HG02973 (cell line): ENCODE results near the gene RHCG.

Experiments used
- ATAC-seq: cut with Tn5 transposase; IDR thresholded peaks from one replicate; pipeline ENCODE4 v1.9.1; 2021; ENCODE audit warnings: moderate library complexity; ENCODE audit not compliant: unreplicated experiment

Gene RHCG

DNA sequence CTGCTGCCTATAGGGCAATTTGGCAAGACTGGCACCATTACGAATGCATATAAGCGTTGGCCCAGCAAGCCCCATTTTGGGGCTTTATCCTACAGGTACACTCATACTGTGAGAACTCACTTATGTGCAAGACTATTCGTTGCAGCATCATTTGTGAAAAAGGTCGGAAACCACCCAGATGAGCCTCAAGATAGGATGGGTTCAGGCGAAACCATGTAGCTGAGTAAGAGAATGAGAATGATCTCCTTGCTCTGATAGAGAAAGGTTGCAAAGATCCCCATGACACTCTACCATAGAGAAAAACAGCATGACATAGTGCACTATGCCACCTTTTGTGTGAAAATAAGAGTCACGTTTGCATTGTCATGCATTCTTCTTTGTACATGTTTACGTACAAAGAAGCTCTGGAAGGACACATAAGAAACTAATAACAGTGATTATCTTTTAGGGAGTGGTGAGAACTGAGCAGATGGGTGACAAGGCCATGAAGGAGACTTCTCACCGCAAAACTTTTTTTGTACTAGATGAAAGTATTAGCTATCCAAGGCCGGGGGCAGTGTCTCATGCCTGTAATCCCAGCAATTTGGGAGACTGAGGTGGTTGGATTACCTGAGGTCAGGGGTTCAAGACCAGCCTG is 50.0 kb downstream of the RHCG start:
- no peak for ATAC-seq

DNA sequence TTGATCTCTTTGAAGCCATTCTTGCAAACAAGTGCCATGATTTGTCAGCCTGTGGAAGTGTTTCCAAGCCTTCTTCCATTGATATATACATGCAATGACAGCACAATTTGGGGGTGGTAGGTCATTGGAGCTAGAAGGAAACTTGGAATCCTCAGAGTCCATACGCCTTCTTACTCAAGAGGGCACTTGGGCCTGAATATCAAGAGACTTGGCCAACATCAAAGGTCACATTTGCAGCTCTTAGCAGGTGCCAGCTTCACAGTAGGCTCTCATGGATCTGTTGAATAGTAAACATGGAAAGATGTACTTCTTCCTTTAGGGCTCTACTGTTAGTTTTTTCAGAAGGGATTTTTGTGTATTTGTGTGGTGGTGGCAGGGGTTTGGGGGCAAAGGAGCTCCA is 50.9 kb downstream of the RHCG start:
- no peak for ATAC-seq

DNA sequence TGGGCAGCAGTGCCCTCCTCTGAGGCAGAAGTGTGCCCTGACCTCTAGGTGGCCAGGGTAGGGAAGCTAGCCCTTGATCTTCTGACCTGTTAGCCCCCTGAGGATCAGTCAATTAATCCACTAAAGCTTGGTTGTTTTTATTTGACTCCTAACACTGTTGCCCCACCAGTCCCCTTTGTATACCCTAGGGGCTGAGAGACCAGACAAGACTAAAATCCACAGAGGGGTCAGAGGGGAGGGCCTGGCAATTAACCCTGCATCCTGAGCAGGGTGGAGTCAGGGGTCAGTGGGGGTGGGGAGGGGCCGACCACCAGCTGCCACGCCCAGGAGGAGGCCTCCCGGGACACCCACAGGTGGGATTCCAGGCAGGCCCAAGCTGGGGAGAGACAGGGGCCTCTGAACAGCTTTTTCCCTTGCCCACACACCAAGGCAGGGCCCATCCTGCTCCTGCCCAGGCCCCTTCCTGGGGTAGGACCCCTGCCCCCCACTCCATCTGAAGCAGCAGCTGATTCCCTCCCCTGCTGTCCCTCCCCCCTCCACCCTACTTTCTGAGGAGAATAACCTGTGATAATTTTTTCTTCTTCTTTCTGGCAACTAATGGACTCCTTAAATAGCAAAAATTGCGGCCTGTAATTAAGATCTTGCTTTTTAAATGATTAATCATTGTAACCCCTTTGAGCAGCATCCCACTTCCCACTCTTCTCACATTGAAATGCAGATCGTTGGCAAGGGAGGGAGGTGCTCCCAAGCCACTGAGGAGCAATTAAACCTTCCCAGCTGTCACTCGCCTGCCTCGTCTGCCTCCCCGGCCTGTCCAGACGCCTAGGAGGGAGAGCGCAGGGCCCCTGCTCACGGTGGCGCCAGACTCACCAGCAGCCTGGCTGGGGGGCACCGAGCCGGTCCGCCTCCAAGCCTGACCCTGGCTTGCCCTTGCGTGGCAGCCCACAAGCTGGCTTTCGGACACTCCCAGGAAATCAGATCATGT is 51.9 kb downstream of the RHCG start:
- no peak for ATAC-seq

GRCh38 chr15:89443581-89443980 is 52.8 kb downstream of the RHCG start:
- ATAC-seq: no peak

- no peak for ATAC-seq
Measured at GRCh38 chr15:89442671-89443307, 53.6 kb downstream of the RHCG start.

- no peak for ATAC-seq
Measured at GRCh38 chr15:89442155-89442554, 54.2 kb downstream of the RHCG start.

GRCh38 chr15:89441295-89441812 is 55.0 kb downstream of the RHCG start:
- ATAC-seq: peak; percentile 94

DNA sequence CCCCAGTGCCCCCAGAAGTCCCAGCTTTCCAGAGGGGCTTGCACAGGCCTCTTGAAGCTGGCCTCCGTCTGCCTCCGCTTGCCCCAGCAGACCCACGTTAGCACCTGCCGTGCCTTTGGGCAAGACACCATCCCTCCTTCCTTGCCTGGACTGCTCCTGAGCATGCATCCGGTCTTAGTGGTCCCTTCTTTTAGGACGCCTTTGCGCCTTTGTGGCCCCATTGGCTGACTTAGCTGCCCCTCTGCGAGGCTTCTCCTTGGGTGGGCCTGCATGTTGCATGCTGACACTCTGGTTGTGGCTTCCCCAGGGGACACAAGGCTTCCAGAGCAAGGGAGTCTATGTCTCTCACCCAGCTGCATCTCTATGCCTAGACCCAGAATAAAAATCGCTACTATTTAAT is 56.6 kb downstream of the RHCG start:
- ATAC-seq: no peak

DNA sequence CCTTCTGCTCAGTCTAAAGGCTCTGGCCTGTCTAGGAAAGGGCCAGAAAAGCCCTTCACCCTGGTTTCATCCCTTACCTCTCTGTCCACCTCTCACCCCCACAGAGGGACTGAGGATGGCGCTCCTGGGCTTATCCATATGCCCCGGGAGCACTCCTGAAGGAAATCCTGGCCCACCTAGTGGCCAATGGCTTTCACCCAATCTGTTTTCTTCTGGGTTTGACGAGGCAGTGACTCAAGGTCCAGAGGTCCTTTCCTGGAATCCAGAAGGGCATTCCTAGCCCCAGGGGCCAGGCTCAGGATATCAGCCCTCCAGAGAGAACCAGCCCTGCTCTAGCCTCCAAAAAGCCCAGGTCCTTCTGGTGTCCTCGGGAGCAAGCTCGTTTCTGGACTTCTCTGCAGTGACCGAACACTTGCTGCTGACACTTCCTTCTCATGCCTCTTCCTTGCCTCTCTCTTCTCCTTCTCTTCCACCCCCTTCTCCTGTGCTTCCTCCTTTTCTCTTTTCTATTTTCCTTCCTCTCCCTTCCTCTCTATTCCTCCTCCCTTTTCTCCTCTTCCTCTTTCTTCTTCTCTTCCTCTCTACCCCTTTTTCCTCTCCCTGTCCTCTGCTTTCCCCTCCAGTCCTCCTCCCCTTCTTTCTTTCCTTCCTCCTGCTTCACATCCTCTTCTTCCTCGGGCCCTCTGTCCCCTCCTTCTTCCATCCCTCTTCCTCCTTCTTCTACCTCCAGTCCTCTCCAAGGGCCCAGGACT is 59.6 kb downstream of the RHCG start:
- ATAC-seq: no peak

DNA sequence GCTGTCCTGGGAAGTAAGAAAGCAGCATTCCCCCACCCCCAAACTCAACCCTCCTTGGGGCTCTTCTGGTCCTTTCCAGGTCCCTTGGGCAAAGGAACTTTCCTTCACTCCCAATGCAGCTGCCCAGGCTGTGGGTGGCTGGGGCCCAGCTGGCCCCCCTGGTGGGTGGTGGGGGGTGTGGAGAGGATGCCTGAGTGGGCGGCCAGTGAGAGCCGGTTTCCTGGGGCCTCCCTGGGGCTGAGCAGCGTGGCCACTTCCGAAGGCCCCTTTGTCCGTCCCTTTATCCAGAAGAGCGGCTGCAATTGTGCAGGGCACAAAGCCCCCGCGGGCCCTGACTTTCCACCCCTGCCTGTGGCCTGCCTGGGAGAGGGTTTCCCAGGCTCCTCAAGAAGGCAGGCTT is 61.0 kb downstream of the RHCG start:
- ATAC-seq: no peak

GRCh38 chr15:89433686-89434085 is 62.7 kb downstream of the RHCG start:
- no peak for ATAC-seq

DNA sequence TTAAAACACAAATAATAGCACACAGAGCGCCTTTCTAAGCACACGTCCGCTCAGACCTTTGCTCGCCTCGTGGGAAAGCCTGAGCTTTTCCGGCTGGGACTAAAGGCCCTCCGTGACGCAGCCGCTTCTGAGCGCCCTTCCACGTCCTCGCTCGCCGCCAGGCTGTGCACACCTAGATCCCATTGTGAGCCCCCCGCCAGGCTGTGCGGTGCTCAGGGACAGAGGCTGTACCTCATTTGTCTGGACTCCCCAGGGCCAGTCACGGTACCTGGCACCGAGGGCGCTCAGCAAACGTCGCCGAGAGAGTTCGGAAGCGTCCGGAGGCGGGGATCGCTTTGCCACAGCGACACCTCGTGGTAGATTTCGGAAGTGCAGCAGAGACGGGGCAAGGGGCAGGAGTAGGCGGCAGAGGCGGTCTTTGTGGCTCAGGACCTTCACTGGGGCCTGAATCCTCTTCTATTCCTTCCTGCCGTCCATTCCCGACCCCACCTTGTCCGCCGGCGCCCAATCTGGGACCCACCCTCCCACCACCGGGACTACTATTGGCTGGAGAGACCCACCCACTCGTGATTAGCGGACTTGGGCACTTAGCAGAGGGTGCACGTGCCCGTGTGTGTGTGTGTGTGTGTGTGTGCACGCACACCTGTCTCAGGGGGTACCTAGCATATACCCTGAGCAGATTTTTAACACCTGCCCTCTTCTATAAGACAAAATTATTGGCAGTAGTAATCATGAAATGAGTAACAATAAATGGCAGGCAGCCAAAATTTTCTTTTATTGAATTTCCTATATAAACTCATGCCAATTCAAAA is 65.6 kb downstream of the RHCG start:
- no peak for ATAC-seq

DNA sequence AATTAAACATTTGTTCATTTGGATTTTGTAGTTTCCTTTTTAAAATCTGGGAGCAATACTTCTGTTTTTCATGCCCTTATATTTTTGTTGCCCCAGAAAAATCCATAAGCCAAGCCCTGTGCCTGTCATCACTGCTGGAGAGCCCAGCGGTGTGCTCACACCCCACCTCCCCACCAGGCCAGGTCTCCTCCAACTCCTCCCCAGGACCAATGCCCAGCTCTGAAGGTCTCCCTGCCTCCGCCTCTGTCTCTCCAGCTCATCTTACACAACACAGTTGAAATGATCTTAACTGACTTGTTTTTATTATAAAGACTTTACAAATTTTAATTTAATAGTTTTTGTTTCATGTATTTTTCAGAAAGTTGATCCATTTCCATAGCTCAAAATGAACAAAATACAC is 66.4 kb downstream of the RHCG start:
- no peak for ATAC-seq

- ATAC-seq: no peak
Measured at GRCh38 chr15:89429023-89429422, 67.4 kb downstream of the RHCG start.

DNA sequence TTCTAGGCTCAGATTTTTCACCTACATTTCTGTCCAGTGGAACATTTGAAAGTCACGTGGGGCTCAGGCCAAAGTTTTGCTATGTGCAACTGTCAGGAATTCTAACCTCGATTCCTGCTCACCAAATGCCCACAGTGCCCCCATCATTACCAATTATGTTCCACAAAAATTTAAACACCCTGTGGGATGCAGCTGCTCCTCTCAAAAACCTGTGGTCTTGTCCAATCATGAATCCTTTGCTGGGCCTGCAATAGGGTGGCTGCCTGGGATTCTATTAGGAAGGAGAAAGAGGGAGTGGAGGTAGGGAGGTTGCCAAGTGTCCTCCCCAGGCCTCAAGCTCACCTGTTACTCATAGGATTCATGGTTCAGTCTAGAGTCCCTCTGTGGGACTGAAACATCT is 68.1 kb downstream of the RHCG start:
- no peak for ATAC-seq

DNA sequence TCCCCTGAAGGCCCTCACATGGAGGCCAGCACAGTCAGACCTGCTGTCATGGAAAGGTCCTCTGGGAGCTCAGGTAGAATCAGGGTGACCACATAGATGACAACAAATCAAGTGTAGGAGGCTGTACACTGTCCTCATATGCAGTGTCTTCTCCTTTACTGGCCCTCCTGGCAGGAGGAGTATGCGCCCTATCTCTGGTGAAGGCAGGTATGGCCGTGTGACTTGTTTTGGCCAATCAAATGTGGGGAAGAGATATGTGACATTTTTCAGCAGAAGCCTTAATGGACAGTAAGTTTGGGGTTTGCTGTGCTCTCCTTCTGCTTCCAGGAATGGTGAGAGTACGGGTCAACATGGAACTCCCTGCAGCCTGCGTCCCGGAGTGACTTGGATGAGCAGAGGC is 69.9 kb downstream of the RHCG start:
- ATAC-seq: no peak

DNA sequence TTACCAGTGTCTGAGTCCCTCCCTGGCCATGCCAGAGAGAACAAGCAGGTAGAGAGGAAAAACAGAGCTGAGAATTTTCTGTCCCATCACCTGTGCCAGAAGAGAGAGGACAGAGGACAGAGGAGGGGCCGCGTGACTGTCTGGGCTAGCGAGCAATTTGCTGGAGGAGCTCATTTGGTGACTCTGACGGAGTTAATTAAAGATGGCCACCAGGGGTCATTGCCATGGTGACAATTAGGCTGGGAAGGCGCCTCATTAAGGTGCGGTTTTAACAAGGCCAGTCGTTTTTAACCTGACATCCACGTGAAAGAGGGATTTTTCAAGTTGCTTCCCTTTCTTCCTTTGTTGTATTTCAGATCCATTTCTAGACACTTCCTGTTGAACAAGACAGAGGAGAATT is 72.4 kb downstream of the RHCG start:
- ATAC-seq: no peak
